HEK293 (cell line): ENCODE data around the gene LDLRAD3.

ENCODE experiments used
- CTCF ChIA-PET: fragments of 350-600 bp; formaldehyde crosslinking; extraction: SDS; loops from one replicate; lab custom pipeline; 2021; ENCODE audit warnings: antibody characterized with exemption; lab: Yijun Ruan, JAX
- POLR2A ChIA-PET: fragments of 300-600 bp; formaldehyde crosslinking; extraction: SDS; loops from one replicate; lab custom pipeline; 2020; ENCODE audit warnings: antibody characterized with exemption, inconsistent platforms; lab: Yijun Ruan, JAX
- H3K27ac ChIP-seq: fragments of 200-500 bp; sonication (Bioruptor generic); 2 replicates; pipeline ENCODE4 v1.5.1; 2014; ENCODE audit warnings: low read depth, low read length, control low read depth, inconsistent platforms; ENCODE audit errors: extremely low read depth
- H3K36me3 ChIP-seq, 2 experiments: fragments of 200-500 bp in 1 of 2; sonication (Bioruptor generic) in 1 of 2; 1 replicate in 1 of 2; 2 replicates in 1 of 2; pipeline ENCODE4 v1.5.1; 2014 to 2017; ENCODE audit warnings: inconsistent platforms in 2 of 2, low read length in 2 of 2; ENCODE audit not compliant: control insufficient read depth in 2 of 2, insufficient read depth in 1 of 2
- H3K4me1 ChIP-seq: fragments of 200-500 bp; sonication (Bioruptor generic); 2 replicates; pipeline ENCODE4 v1.5.1; 2014; ENCODE audit warnings: mild to moderate bottlenecking, low read length, inconsistent platforms; ENCODE audit not compliant: control insufficient read depth, insufficient read depth
- H3K4me3 ChIP-seq: 2 replicates; pipeline ENCODE4 v1.5.1; 2011; ENCODE audit warnings: low read depth, mild to moderate bottlenecking, control low read depth, low read length, moderate library complexity
- H3K9me3 ChIP-seq: fragments of 200-500 bp; sonication (Bioruptor generic); 2 replicates; pipeline ENCODE4 v1.5.1; 2014; ENCODE audit warnings: low read depth, low read length, inconsistent platforms; ENCODE audit not compliant: control insufficient read depth, insufficient read depth
- FEZF1 ChIP-seq: fragments of 450-650 bp; formaldehyde crosslinking; IDR thresholded peaks from 2 replicates; pipeline ENCODE4 v1.5.1; 2016; ENCODE audit warnings: missing biosample characterization, missing genetic modification characterization
- IKZF3 ChIP-seq: fragments of 450-650 bp; IDR thresholded peaks from 2 replicates; pipeline ENCODE4 v1.5.0; 2018; ENCODE audit warnings: missing biosample characterization, mild to moderate bottlenecking, missing genetic modification characterization, moderate library complexity
- KLF9 ChIP-seq: fragments of 450-650 bp; formaldehyde crosslinking; IDR thresholded peaks from 2 replicates; pipeline ENCODE4 v1.5.1; 2016; ENCODE audit warnings: missing biosample characterization, missing genetic modification characterization, low read depth
- MEIS1 ChIP-seq: sonication (generic); formaldehyde crosslinking; IDR thresholded peaks from 2 replicates; pipeline ENCODE4 v1.8.1; 2022; ENCODE audit warnings: missing genetic modification reagents, mild to moderate bottlenecking, borderline replicate concordance
- MZF1 ChIP-seq: fragments of 450-650 bp; formaldehyde crosslinking; IDR thresholded peaks from 2 replicates; pipeline ENCODE4 v1.5.1; 2017; ENCODE audit warnings: missing biosample characterization, missing genetic modification characterization, borderline replicate concordance
- SP3 ChIP-seq: fragments of 450-650 bp; formaldehyde crosslinking; IDR thresholded peaks from 2 replicates; pipeline ENCODE4 v1.5.1; 2016; ENCODE audit warnings: missing biosample characterization, missing genetic modification characterization
- SP7 ChIP-seq: fragments of 450-650 bp; formaldehyde crosslinking; IDR thresholded peaks from 2 replicates; pipeline ENCODE4 v1.5.1; 2016; ENCODE audit warnings: missing biosample characterization, missing genetic modification characterization
- TCF7L2 ChIP-seq: IDR thresholded peaks from 2 replicates; pipeline ENCODE4 v1.6.1; 2011; ENCODE audit warnings: low read depth, mild to moderate bottlenecking, inconsistent platforms, low read length, moderate library complexity, borderline replicate concordance
- YY2 ChIP-seq: fragments of 450-650 bp; formaldehyde crosslinking; IDR thresholded peaks from 2 replicates; pipeline ENCODE4 v1.5.1; 2016; ENCODE audit warnings: missing biosample characterization, missing genetic modification characterization
- ZBTB8A ChIP-seq: fragments of 450-650 bp; formaldehyde crosslinking; IDR thresholded peaks from 2 replicates; pipeline ENCODE4 v1.5.1; 2016; ENCODE audit warnings: missing biosample characterization, missing genetic modification characterization
- ZNF146 ChIP-seq: fragments of 450-650 bp; formaldehyde crosslinking; IDR thresholded peaks from 2 replicates; pipeline ENCODE4 v1.5.1; 2016; ENCODE audit warnings: missing biosample characterization, missing genetic modification characterization
- ZNF214 ChIP-seq: fragments of 450-650 bp; formaldehyde crosslinking; IDR thresholded peaks from 2 replicates; pipeline ENCODE4 v1.5.1; 2017; ENCODE audit warnings: missing biosample characterization, mild to moderate bottlenecking, missing genetic modification characterization, borderline replicate concordance
- ZNF221 ChIP-seq: fragments of 450-650 bp; formaldehyde crosslinking; IDR thresholded peaks from 2 replicates; pipeline ENCODE4 v1.5.1; 2017; ENCODE audit warnings: missing biosample characterization, missing genetic modification characterization, borderline replicate concordance
- ZNF530 ChIP-seq: fragments of 450-650 bp; formaldehyde crosslinking; IDR thresholded peaks from 2 replicates; pipeline ENCODE4 v1.5.1; 2016; ENCODE audit warnings: low read depth, missing biosample characterization, missing genetic modification characterization
- ZNF555 ChIP-seq: fragments of 450-650 bp; formaldehyde crosslinking; conservative IDR thresholded peaks from 2 replicates; pipeline ENCODE4 v1.5.1; 2017; ENCODE audit warnings: missing biosample characterization, mild to moderate bottlenecking, missing genetic modification characterization, inconsistent platforms
- ZNF561 ChIP-seq: fragments of 450-650 bp; IDR thresholded peaks from 2 replicates; pipeline ENCODE4 v1.5.1; 2018; ENCODE audit warnings: missing biosample characterization, missing genetic modification characterization, borderline replicate concordance
- ZNF585B ChIP-seq: fragments of 450-650 bp; formaldehyde crosslinking; IDR thresholded peaks from 2 replicates; pipeline ENCODE4 v1.5.1; 2016; ENCODE audit warnings: missing biosample characterization, missing genetic modification characterization
- ZNF600 ChIP-seq: fragments of 450-650 bp; formaldehyde crosslinking; IDR thresholded peaks from 2 replicates; pipeline ENCODE4 v1.5.1; 2016; ENCODE audit warnings: missing biosample characterization, missing genetic modification characterization
- ZNF670 ChIP-seq: fragments of 450-650 bp; formaldehyde crosslinking; IDR thresholded peaks from 2 replicates; pipeline ENCODE4 v1.5.1; 2016; ENCODE audit warnings: missing biosample characterization, missing genetic modification characterization, low read depth
- ZNF837 ChIP-seq: fragments of 450-650 bp; formaldehyde crosslinking; IDR thresholded peaks from 2 replicates; pipeline ENCODE4 v1.5.1; 2016; ENCODE audit warnings: missing biosample characterization, missing genetic modification characterization
- ZXDB ChIP-seq: fragments of 450-650 bp; formaldehyde crosslinking; IDR thresholded peaks from 2 replicates; pipeline ENCODE4 v1.5.1; 2016; ENCODE audit warnings: missing biosample characterization, missing genetic modification characterization
- TF ChIP-seq, protein P1 (sequence below): fragments of 450-650 bp; formaldehyde crosslinking; IDR thresholded peaks from 2 replicates; pipeline ENCODE4 v1.5.1; 2017; ENCODE audit warnings: missing biosample characterization, missing genetic modification characterization
- TF ChIP-seq, protein P2 (sequence below): fragments of 450-650 bp; formaldehyde crosslinking; IDR thresholded peaks from 2 replicates; pipeline ENCODE4 v1.5.1; 2017; ENCODE audit warnings: missing biosample characterization, missing genetic modification characterization
- TF ChIP-seq, protein P3 (sequence below): fragments of 450-650 bp; IDR thresholded peaks from 2 replicates; pipeline ENCODE4 v1.5.1; 2018; ENCODE audit warnings: missing biosample characterization, missing genetic modification characterization

Gene LDLRAD3

DNA sequence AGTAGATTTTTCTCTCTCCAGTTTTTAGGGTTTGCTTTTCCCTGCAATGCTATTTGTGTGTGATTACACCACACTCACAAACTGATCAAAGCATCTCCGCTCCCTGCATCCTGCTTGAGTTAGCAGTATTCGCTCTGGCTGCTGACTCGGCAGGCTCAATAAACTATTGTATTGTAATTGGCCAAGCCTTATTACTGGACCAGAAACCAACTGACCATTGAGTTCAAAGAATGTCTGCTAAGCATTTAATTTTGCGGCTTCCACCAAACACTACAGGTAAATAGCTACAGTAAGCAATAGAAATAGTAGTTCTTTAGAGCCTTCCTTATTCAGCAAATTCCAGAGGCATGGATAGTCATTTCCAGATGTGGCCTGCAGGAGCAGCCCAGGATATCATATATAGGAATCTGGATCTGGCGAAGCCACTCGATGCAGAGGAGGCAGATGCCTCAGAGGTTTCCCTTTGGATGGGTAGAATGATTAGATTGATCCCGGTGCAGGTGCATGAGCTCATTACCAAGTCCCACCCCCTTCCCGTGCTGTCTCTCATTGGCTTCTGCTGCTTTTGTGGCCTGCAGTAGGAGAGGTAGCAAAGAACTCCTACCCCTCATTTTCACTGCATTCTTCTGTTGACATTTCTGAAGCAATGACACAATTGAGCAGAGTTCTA is 268.0 kb downstream of the LDLRAD3 start:
- Histone ChIP-seq H3K4me1 (no peaks in the 10 kb centered on the region), H3K27ac (no peak overlapping the region), H3K9me3 (no peaks in the 10 kb centered on the region), H3K36me3 (no peaks in the 10 kb centered on the region)
- CTCF ChIA-PET = interaction anchor here (0.5 to 1.0 kb wide), 3 partner anchors 45 to 160 kb away, joined by 3 to 4 read pairs (median 3); no protein-coding TSS in a partner anchor
- POLR2A ChIA-PET = no interaction called here
- TF ChIP-seq ZNF214 = no peak
- TF ChIP-seq, protein P1, sequence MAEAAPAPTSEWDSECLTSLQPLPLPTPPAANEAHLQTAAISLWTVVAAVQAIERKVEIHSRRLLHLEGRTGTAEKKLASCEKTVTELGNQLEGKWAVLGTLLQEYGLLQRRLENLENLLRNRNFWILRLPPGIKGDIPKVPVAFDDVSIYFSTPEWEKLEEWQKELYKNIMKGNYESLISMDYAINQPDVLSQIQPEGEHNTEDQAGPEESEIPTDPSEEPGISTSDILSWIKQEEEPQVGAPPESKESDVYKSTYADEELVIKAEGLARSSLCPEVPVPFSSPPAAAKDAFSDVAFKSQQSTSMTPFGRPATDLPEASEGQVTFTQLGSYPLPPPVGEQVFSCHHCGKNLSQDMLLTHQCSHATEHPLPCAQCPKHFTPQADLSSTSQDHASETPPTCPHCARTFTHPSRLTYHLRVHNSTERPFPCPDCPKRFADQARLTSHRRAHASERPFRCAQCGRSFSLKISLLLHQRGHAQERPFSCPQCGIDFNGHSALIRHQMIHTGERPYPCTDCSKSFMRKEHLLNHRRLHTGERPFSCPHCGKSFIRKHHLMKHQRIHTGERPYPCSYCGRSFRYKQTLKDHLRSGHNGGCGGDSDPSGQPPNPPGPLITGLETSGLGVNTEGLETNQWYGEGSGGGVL = no peak
- no peak for TF ChIP-seq ZNF561 (tag by site-specific recombination)
- no peak for TF ChIP-seq ZNF670 (tag by site-specific recombination)
- TF ChIP-seq, all 188 proteins: peak for 0
- no peak overlapping the region for H3K4me3 ChIP-seq

DNA sequence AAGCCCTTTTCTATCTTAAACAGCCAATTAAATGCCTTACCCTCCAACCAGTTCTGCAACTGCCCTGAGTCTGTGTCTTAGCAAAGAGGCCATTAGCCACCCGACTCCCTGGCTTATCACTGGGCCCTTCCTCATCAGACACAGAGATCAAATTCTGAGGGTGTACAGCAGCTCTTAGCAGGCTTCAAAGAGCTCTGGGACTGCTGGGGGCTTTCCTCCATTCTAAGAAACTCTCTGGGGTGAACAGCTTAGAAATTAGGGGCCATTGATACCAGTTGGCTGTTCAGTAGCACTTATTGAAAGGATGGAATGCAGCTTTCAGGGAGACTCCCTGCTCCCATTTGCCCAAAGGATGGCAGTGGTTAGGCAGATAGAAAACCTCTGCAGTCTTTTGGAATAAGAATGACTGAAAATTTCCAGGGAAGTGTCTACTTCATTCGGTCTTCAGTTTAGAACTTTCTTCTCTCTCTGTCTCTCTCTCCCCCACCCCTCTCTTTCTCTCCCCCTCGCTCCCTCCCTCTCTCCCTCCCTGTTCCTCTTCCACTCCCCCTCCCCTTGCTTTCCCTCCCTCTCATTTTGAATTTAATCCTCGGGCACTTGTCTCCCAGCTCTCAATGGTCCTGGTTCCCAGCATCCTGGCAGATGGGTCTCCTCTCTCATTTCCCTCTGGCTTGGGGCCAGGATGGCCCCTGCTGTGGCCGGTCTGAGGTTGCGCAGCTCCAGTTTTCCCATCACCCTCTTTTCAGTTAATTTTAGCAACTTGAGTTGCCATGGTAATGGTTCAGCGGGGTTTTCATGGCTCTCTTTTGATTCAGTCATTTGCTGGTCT is 268.9 kb downstream of the LDLRAD3 start:
- TF ChIP-seq ZNF530 = no peak
- no peak for TF ChIP-seq KLF9 (tag by site-specific recombination)
- no peak for TF ChIP-seq ZXDB
- no peak for TF ChIP-seq ZNF600 (tag by site-specific recombination)
- no peak for TF ChIP-seq ZNF585B
- TF ChIP-seq IKZF3 (tag by site-specific recombination) = no peak
- no peak for TF ChIP-seq YY2
- TF ChIP-seq ZNF146 (tag by site-specific recombination) = no peak
- no peak for TF ChIP-seq MEIS1
- TF ChIP-seq ZNF561 (tag by site-specific recombination) = no peak
- ChIA-PET CTCF (interaction anchor here (0.6 to 1.0 kb wide), 4 partner anchors 13 to 57 kb away, joined by 3 to 5 read pairs (median 4); no protein-coding TSS in a partner anchor), POLR2A (no interaction called here)
- H3K9me3 ChIP-seq = no peaks in the 10 kb centered on the region
- no peak overlapping the region for H3K4me3 ChIP-seq
- no peak overlapping the region for H3K27ac ChIP-seq
- H3K4me1 ChIP-seq = no peaks in the 10 kb centered on the region
- H3K36me3 ChIP-seq = no peaks in the 10 kb centered on the region

DNA sequence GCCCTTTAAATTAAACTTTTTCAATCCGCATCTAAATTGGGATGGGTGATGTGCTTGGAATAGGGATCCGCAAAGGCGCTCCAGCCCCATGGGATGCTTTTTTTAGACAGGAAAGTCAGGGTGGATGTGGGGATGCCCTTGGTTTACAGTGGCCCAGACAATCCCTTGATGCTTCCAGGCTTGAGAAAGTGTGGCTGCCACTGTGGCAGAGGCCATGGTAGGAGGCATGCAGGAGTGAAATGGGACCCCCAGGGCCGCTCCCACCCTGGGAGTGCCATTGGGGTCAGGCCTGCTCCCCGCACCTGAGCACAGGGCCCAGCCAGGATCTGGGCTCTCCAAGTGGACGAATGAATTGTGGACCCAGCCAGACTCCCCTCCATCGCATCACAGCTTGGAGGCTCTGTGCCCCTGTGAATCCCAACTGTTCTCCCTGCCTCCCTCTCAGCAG is 269.6 kb downstream of the LDLRAD3 start:
- Histone ChIP-seq H3K4me1 (no peaks in the 10 kb centered on the region), H3K27ac (no peak overlapping the region), H3K9me3 (no peaks in the 10 kb centered on the region), H3K36me3 (no peaks in the 10 kb centered on the region), H3K4me3 (no peak overlapping the region)
- ChIA-PET CTCF (interaction anchor here (0.6 kb wide), 1 partner anchor 14 kb away, joined by 5 read pairs; no protein-coding TSS in a partner anchor), POLR2A (no interaction called here)
- TF ChIP-seq TCF7L2 (no peak), SP7 (tag by site-specific recombination) (no peak), MZF1 (tag by site-specific recombination) (no peak), ZNF221 (tag by site-specific recombination) (no peak), FEZF1 (tag by site-specific recombination) (no peak), ZBTB8A (tag by site-specific recombination) (no peak), ZNF837 (no peak), ZNF555 (tag by site-specific recombination) (no peak), SP3 (tag by site-specific recombination) (no peak)
- TF ChIP-seq, protein P2, sequence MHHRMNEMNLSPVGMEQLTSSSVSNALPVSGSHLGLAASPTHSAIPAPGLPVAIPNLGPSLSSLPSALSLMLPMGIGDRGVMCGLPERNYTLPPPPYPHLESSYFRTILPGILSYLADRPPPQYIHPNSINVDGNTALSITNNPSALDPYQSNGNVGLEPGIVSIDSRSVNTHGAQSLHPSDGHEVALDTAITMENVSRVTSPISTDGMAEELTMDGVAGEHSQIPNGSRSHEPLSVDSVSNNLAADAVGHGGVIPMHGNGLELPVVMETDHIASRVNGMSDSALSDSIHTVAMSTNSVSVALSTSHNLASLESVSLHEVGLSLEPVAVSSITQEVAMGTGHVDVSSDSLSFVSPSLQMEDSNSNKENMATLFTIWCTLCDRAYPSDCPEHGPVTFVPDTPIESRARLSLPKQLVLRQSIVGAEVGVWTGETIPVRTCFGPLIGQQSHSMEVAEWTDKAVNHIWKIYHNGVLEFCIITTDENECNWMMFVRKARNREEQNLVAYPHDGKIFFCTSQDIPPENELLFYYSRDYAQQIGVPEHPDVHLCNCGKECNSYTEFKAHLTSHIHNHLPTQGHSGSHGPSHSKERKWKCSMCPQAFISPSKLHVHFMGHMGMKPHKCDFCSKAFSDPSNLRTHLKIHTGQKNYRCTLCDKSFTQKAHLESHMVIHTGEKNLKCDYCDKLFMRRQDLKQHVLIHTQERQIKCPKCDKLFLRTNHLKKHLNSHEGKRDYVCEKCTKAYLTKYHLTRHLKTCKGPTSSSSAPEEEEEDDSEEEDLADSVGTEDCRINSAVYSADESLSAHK (tag by site-specific recombination) = no peak
- TF ChIP-seq, protein P3, sequence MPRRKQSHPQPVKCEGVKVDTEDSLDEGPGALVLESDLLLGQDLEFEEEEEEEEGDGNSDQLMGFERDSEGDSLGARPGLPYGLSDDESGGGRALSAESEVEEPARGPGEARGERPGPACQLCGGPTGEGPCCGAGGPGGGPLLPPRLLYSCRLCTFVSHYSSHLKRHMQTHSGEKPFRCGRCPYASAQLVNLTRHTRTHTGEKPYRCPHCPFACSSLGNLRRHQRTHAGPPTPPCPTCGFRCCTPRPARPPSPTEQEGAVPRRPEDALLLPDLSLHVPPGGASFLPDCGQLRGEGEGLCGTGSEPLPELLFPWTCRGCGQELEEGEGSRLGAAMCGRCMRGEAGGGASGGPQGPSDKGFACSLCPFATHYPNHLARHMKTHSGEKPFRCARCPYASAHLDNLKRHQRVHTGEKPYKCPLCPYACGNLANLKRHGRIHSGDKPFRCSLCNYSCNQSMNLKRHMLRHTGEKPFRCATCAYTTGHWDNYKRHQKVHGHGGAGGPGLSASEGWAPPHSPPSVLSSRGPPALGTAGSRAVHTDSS (tag by site-specific recombination) = no peak
